Kidney (tissue), 14 donors: Measurements from ENCODE around the gene TRRAP. TPM values are rescaled to one million over a fixed set of nuclear protein-coding genes. Genes with fewer than 3 reads are reported as not detected.

ENCODE experiments used
- DNase-seq, 5 donors: peaks; one replicate each; pipeline ENCODE4 v3.0.0-alpha.2; 2013 to 2020
- FAIRE-seq: peaks from 2 replicates; lab custom pipeline; 2012; peaks lifted over from hg19 to GRCh38; lab: Jason Lieb, UNC
- H3K27ac ChIP-seq, 2 donors: one replicate each; pipeline ENCODE4 v1.7.0; 2013; ENCODE audit warnings: low read depth in 2 of 2, low read length in 2 of 2, inconsistent platforms in 1 of 2
- H3K27me3 ChIP-seq: one replicate; pipeline ENCODE4 v1.7.1; 2013; ENCODE audit warnings: low read length, inconsistent platforms; ENCODE audit not compliant: control insufficient read depth, insufficient read depth
- H3K36me3 ChIP-seq, 3 donors: one replicate each; pipeline versions ENCODE4 v1.7.0 to v1.7.1; 2013; ENCODE audit warnings: low read length in 3 of 3, control low read depth in 1 of 3, inconsistent platforms in 1 of 3; ENCODE audit not compliant: insufficient read depth in 3 of 3, control insufficient read depth in 2 of 3
- H3K4me1 ChIP-seq, 3 donors: one replicate each; pipeline versions ENCODE4 v1.7.0 to v1.7.1; 2013; ENCODE audit warnings: low read length in 3 of 3, inconsistent platforms in 1 of 3, low read depth in 1 of 3; ENCODE audit not compliant: control insufficient read depth in 2 of 3, insufficient read depth in 2 of 3
- H3K4me3 ChIP-seq, 3 donors: one replicate each; pipeline versions ENCODE4 v1.7.0 to v1.8.1; 2013; ENCODE audit warnings: low read length in 3 of 3, control low read depth in 1 of 3, inconsistent platforms in 1 of 3
- H3K9ac ChIP-seq, 3 donors: one replicate each; pipeline versions ENCODE4 v1.7.0 to v1.7.1; 2013; ENCODE audit warnings: low read length in 3 of 3, control low read depth in 1 of 3, inconsistent platforms in 1 of 3
- H3K9me3 ChIP-seq, 3 donors: one replicate each; pipeline versions ENCODE4 v1.7.0 to v1.7.1; 2013; ENCODE audit warnings: low read length in 3 of 3, control low read depth in 1 of 3, inconsistent platforms in 1 of 3; ENCODE audit not compliant: control insufficient read depth in 2 of 3, insufficient read depth in 1 of 3
- CTCF ChIP-seq: IDR thresholded peaks from 3 replicates; pipeline ENCODE4 v1.5.1; 2012; ENCODE audit warnings: mild to moderate bottlenecking, moderate library complexity, borderline replicate concordance; ENCODE audit not compliant: insufficient read depth; ENCODE audit errors: extremely low read depth
- intact Hi-C: fragments of 100-400 bp; cut with DNase I; formaldehyde crosslinking; loops from one replicate; pipeline ENCODE4 v1.11.1; 2022
- polyA plus RNA-seq: library from polyadenylated mRNA; stranded (reverse); fragments of 350-450 nt; fragmentation: Illumina TruSeq; extraction: RNeasy Lipid Tissue Mini Kit (QIAGEN cat#74804); gene quantifications from one replicate; pipeline ENCODE4 v1.2.3, GENCODE V29; 2014; ENCODE audit warnings: low read depth, low replicate concordance; ENCODE audit not compliant: insufficient read depth
- total RNA-seq: library from RNA; stranded (reverse); fragmentation: NEBNext Ultra II Directional; extraction: Animal tissue kit (Norgen Biotek cat#: 25700); gene quantifications from one replicate; pipeline ENCODE4 v1.2.1, GENCODE V29; 2021
- donor health status: control.
- donor health status: control.
- donor health status: control.
- donor health status: control.
- donor health status: control.
- donor health status: DM: yes; HTN: yes; CAD: no.
- donor health status: Normal renal cell carcinoma (clear cell type).

TRRAP gene
- total and polyA plus RNA-seq, 2 donors from 2014 or later: 7.0 to 47.7 TPM

- Histone ChIP-seq H3K4me1 (peaks cover 0 to 4% (median 2%) of the 10 kb centered on the region in 3 donors), H3K4me3 (no peak overlapping the region), H3K9ac (no peak overlapping the region), H3K27me3 (no peaks in the 10 kb centered on the region), H3K36me3 (peaks cover 8 to 45% (median 34%) of the 10 kb centered on the region in 3 donors), H3K27ac (no peak overlapping the region), H3K9me3 (no peaks in the 10 kb centered on the region)
- DNase-seq: no peak
- FAIRE-seq: no peak
- no peak for TF ChIP-seq CTCF
- intact Hi-C loops: no loop called here
Observed at GRCh38 chr7:99003419-99003818, 125.1 kb downstream of the TRRAP start.

- intact Hi-C loops: no loop called here
- Histone ChIP-seq H3K27me3 (no peaks in the 10 kb centered on the region), H3K27ac (no peak overlapping the region), H3K9me3 (no peaks in the 10 kb centered on the region), H3K36me3 (peaks cover 8 to 45% (median 33%) of the 10 kb centered on the region in 3 donors), H3K4me1 (peaks cover 0 to 4% (median 0%) of the 10 kb centered on the region in 3 donors), H3K4me3 (no peak overlapping the region), H3K9ac (no peak overlapping the region)
- FAIRE-seq (no peak), DNase-seq (no peak)
- TF ChIP-seq CTCF: no peak
Observed at GRCh38 chr7:99004216-99004615, 125.9 kb downstream of the TRRAP start.

- H3K4me1 ChIP-seq: peaks cover 0 to 4% (median 0%) of the 10 kb centered on the region in 3 donors
- no peak for TF ChIP-seq CTCF
- H3K4me3 ChIP-seq: no peak overlapping the region
- H3K27me3 ChIP-seq: no peaks in the 10 kb centered on the region
- no peaks in the 10 kb centered on the region for H3K9me3 ChIP-seq
- no peak overlapping the region for H3K9ac ChIP-seq
- DNase-seq (no peak), FAIRE-seq (no peak)
- H3K36me3 ChIP-seq: peaks cover 8 to 46% (median 37%) of the 10 kb centered on the region in 3 donors
- intact Hi-C loops: no loop called here
- H3K27ac ChIP-seq: no peak overlapping the region
Observed at GRCh38 chr7:99004781-99005500, 126.6 kb downstream of the TRRAP start.
